ENCODE measurements around the gene FOXK1.

Gene FOXK1

GRCh38 chr7:4731803-4732202 is 49.7 kb downstream of the FOXK1 start:
- no peak for DNase-seq (ENCODE audit: low read depth in 1 of 2, low spot score in 1 of 2)
- H3K27me3 ChIP-seq (ENCODE audit: insufficient read depth, poor library complexity, severe bottlenecking), result no peaks in the 10 kb centered on the region
- H3K27ac ChIP-seq (replicated peaks), result no peak overlapping the region
- TF ChIP-seq REST (IDR thresholded peaks at IDR 0.05; ENCODE audit: insufficient replicate concordance, low read depth) (no peak), CTCF (IDR thresholded peaks at IDR 0.05; ENCODE audit: insufficient read depth, low read length) (no peak), GABPA (IDR thresholded peaks at IDR 0.05; ENCODE audit: low read depth) (no peak), SPI1 (IDR thresholded peaks at IDR 0.05; ENCODE audit: borderline replicate concordance, low read depth) (no peak), POLR2AphosphoS5 (IDR thresholded peaks at IDR 0.05; ENCODE audit: low read depth) (no peak)
- H3K4me3 ChIP-seq (replicated peaks; ENCODE audit: insufficient read depth, low read length), result no peak overlapping the region

- TF ChIP-seq POLR2AphosphoS5 (IDR thresholded peaks at IDR 0.05; ENCODE audit: low read depth) (no peak), GABPA (IDR thresholded peaks at IDR 0.05; ENCODE audit: low read depth) (no peak), SPI1 (IDR thresholded peaks at IDR 0.05; ENCODE audit: borderline replicate concordance, low read depth) (no peak), CTCF (IDR thresholded peaks at IDR 0.05; ENCODE audit: insufficient read depth, low read length) (no peak), REST (IDR thresholded peaks at IDR 0.05; ENCODE audit: insufficient replicate concordance, low read depth) (no peak)
- no peak overlapping the region for H3K27ac ChIP-seq (replicated peaks)
- no peak overlapping the region for H3K4me3 ChIP-seq (replicated peaks; ENCODE audit: insufficient read depth, low read length)
- no peak for DNase-seq (ENCODE audit: low read depth in 1 of 2, low spot score in 1 of 2)
- H3K27me3 ChIP-seq (ENCODE audit: insufficient read depth, poor library complexity, severe bottlenecking), result no peaks in the 10 kb centered on the region
Measured at GRCh38 chr7:4733936-4734528, 51.9 kb downstream of the FOXK1 start.

- no peak for DNase-seq (ENCODE audit: low read depth in 1 of 2, low spot score in 1 of 2)
Measured at GRCh38 chr7:4734587-4735345, 52.7 kb downstream of the FOXK1 start.

GRCh38 chr7:4737300-4737699 is 55.2 kb downstream of the FOXK1 start:
- DNase-seq (ENCODE audit: low read depth in 1 of 2, low spot score in 1 of 2), result no peak
- Histone ChIP-seq H3K4me3 (replicated peaks; ENCODE audit: insufficient read depth, low read length) (no peak overlapping the region), H3K27ac (replicated peaks) (no peak overlapping the region), H3K27me3 (ENCODE audit: insufficient read depth, poor library complexity, severe bottlenecking) (no peaks in the 10 kb centered on the region)
- TF ChIP-seq SPI1 (IDR thresholded peaks at IDR 0.05; ENCODE audit: borderline replicate concordance, low read depth), result no peak
- no peak for TF ChIP-seq GABPA (IDR thresholded peaks at IDR 0.05; ENCODE audit: low read depth)
- TF ChIP-seq POLR2AphosphoS5 (IDR thresholded peaks at IDR 0.05; ENCODE audit: low read depth), result no peak
- no peak for TF ChIP-seq CTCF (IDR thresholded peaks at IDR 0.05; ENCODE audit: insufficient read depth, low read length)
- no peak for TF ChIP-seq REST (IDR thresholded peaks at IDR 0.05; ENCODE audit: insufficient replicate concordance, low read depth)

More at GRCh38 chr7:4734587-4735345, 52.7 kb downstream of the FOXK1 start:
- TF ChIP-seq SPI1 (IDR thresholded peaks at IDR 0.05; ENCODE audit: borderline replicate concordance, low read depth) (no peak), POLR2AphosphoS5 (IDR thresholded peaks at IDR 0.05; ENCODE audit: low read depth) (no peak), GABPA (IDR thresholded peaks at IDR 0.05; ENCODE audit: low read depth) (no peak)
- no peak overlapping the region for H3K27ac ChIP-seq (replicated peaks)
- no peak overlapping the region for H3K4me3 ChIP-seq (replicated peaks; ENCODE audit: insufficient read depth, low read length)
- H3K27me3 ChIP-seq (ENCODE audit: insufficient read depth, poor library complexity, severe bottlenecking), result no peaks in the 10 kb centered on the region
